Measurements from ENCODE around the gene GABRD.

The GABRD gene

DNA sequence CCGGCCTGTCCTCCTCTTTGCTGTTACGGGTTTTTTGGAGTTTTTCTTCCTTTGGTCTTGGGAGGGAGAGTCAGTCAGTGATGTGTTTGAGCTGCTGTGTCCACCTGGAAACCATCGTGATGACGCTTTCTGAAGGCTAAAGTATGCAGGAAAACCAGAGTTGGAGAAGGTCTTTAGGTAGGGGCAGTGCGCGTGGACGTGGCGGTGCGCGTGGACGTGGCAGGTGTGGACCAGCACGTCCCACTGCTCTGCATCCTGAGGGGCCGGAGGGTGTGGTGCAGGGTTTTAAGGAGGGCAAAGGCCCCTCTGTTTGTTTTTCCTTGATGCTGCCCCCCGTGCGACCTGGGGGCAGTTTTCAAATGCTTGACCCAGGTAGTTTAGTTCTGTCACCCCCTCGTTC, 61.0 kb downstream of the GABRD start:
- H3K4me1 ChIP-seq (ENCODE audit: control insufficient read depth in 1 of 2, insufficient read depth in 1 of 2, low read depth in 1 of 2, low read length in 1 of 2), result no peaks in the 10 kb centered on the region
- H3K4me3 ChIP-seq (ENCODE audit: low read depth in 1 of 2, low read length in 1 of 2), result no peak overlapping the region
- H3K9me3 ChIP-seq, result no peaks in the 10 kb centered on the region
- H3K27ac ChIP-seq, result no peak overlapping the region
- no peaks in the 10 kb centered on the region for H3K36me3 ChIP-seq
- no peak for TF ChIP-seq CTCF (IDR thresholded peaks at IDR 0.05)
- H3K27me3 ChIP-seq, result no peaks in the 10 kb centered on the region

All from neutrophil (primary cell).